ENCODE measurements around the gene DCUN1D1. TPM values are rescaled to one million over a fixed set of nuclear protein-coding genes. Genes with fewer than 3 reads are reported as not detected.
A peak's percentile ranks its signal among the peaks of the same experiment; 100 is the strongest.

Gene DCUN1D1
- total RNA-seq, 1 experiment from 2014 or later, result 71.7 TPM

GRCh38 chr3:182959474-182960350 is 20.6 kb downstream of the DCUN1D1 start:
- Histone ChIP-seq H4K8ac (replicated peaks; ENCODE audit: insufficient read length, low read depth, low read length) (no peak overlapping the region), H3K4me2 (ENCODE audit: insufficient read depth, insufficient read length, low read length) (no peak overlapping the region), H4K5ac (ENCODE audit: insufficient read length, low read depth, low read length) (no peak overlapping the region), H3K4ac (ENCODE audit: low read depth, low read length) (no peak overlapping the region), H3K9me3 (ENCODE audit: control insufficient read depth, low read depth, low read length) (no peaks in the 10 kb centered on the region), H2BK12ac (ENCODE audit: insufficient read length, low read depth, low read length) (no peak overlapping the region), H3K27me3 (ENCODE audit: insufficient read depth, low read length) (no peaks in the 10 kb centered on the region), H3K23ac (ENCODE audit: insufficient read length, low read depth, low read length) (no peak overlapping the region), H3K23me2 (ENCODE audit: insufficient read length, low read depth, low read length, poor library complexity, severe bottlenecking) (no peaks in the 10 kb centered on the region), H3K27ac (ENCODE audit: insufficient read length, low read depth, low read length) (no peak overlapping the region), H2AK5ac (ENCODE audit: insufficient read length, low read length) (no peak overlapping the region), H2AFZ (ENCODE audit: low read length) (no peak overlapping the region), H3K9ac (ENCODE audit: extremely low read depth, insufficient read length, low read length) (no peak overlapping the region), H3T11ph (ENCODE audit: low read length) (no peak overlapping the region), H2BK15ac (ENCODE audit: low read depth, low read length) (no peak overlapping the region), H3K4me1 (ENCODE audit: insufficient read depth, low read length) (0 out of 2 replicates have a peak, but pooled peaks cover 5% of the 10 kb centered on the region), H3K56ac (ENCODE audit: insufficient read length, low read depth, low read length) (no peak overlapping the region), H2BK5ac (ENCODE audit: insufficient read length, low read length) (no peak overlapping the region), H2BK120ac (ENCODE audit: low read depth, low read length, poor library complexity, severe bottlenecking) (no peak overlapping the region), H3K79me2 (ENCODE audit: insufficient read depth, low read length) (no peaks in the 10 kb centered on the region), H3K18ac (ENCODE audit: insufficient read length, low read depth, low read length) (no peak overlapping the region), H3K14ac (ENCODE audit: insufficient read depth, low read length) (no peak overlapping the region), H3K79me1 (ENCODE audit: insufficient read depth, low read depth, low read length, poor library complexity, severe bottlenecking) (no peaks in the 10 kb centered on the region), H4K91ac (ENCODE audit: insufficient read length, low read depth, low read length) (no peak overlapping the region), H4K20me1 (ENCODE audit: control insufficient read depth, insufficient read depth, insufficient read length) (no peaks in the 10 kb centered on the region), H2BK20ac (ENCODE audit: low read depth, low read length, poor library complexity, severe bottlenecking) (no peak overlapping the region)
- Mint-ChIP-seq H3K4me1 (peaks cover 12 to 16% of the 10 kb centered on the region in 2 experiments), H3K36me3 (ENCODE audit: insufficient read depth in 1 of 3, low read depth in 3 of 3) (peaks cover 14 to 44% (median 43%) of the 10 kb centered on the region in 3 experiments; a peak in 6 of 7 replicates), H3K27ac (peak overlapping the region; percentile 81 to 93 (median 86)), H3K4me3 (peak overlapping the region in 1 of 2 experiments; percentile 16; a peak in 1 of 5 replicates), H3K27me3 (ENCODE audit: low read depth) (no peaks in the 10 kb centered on the region), H3K9me3 (no peaks in the 10 kb centered on the region)
- no CpG with 5 or more reads among the region's 4 CpGs for WGBS (ENCODE audit: extremely low coverage, insufficient read length, low lambda C conversion rate)
- no peak for DNase-seq
- TF ChIP-seq, protein P1, sequence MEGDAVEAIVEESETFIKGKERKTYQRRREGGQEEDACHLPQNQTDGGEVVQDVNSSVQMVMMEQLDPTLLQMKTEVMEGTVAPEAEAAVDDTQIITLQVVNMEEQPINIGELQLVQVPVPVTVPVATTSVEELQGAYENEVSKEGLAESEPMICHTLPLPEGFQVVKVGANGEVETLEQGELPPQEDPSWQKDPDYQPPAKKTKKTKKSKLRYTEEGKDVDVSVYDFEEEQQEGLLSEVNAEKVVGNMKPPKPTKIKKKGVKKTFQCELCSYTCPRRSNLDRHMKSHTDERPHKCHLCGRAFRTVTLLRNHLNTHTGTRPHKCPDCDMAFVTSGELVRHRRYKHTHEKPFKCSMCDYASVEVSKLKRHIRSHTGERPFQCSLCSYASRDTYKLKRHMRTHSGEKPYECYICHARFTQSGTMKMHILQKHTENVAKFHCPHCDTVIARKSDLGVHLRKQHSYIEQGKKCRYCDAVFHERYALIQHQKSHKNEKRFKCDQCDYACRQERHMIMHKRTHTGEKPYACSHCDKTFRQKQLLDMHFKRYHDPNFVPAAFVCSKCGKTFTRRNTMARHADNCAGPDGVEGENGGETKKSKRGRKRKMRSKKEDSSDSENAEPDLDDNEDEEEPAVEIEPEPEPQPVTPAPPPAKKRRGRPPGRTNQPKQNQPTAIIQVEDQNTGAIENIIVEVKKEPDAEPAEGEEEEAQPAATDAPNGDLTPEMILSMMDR (conservative IDR thresholded peaks at IDR 0.05), result no peak
